NCI-H524 (cell line): ENCODE measurements around the gene KCNH6.

Experiments
- DNase-seq, 2 experiments: peaks; one replicate each; lab custom pipeline; 2025; lab: John Stamatoyannopoulos, UW

The KCNH6 gene, protein sequence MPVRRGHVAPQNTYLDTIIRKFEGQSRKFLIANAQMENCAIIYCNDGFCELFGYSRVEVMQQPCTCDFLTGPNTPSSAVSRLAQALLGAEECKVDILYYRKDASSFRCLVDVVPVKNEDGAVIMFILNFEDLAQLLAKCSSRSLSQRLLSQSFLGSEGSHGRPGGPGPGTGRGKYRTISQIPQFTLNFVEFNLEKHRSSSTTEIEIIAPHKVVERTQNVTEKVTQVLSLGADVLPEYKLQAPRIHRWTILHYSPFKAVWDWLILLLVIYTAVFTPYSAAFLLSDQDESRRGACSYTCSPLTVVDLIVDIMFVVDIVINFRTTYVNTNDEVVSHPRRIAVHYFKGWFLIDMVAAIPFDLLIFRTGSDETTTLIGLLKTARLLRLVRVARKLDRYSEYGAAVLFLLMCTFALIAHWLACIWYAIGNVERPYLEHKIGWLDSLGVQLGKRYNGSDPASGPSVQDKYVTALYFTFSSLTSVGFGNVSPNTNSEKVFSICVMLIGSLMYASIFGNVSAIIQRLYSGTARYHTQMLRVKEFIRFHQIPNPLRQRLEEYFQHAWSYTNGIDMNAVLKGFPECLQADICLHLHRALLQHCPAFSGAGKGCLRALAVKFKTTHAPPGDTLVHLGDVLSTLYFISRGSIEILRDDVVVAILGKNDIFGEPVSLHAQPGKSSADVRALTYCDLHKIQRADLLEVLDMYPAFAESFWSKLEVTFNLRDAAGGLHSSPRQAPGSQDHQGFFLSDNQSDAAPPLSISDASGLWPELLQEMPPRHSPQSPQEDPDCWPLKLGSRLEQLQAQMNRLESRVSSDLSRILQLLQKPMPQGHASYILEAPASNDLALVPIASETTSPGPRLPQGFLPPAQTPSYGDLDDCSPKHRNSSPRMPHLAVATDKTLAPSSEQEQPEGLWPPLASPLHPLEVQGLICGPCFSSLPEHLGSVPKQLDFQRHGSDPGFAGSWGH

DNA sequence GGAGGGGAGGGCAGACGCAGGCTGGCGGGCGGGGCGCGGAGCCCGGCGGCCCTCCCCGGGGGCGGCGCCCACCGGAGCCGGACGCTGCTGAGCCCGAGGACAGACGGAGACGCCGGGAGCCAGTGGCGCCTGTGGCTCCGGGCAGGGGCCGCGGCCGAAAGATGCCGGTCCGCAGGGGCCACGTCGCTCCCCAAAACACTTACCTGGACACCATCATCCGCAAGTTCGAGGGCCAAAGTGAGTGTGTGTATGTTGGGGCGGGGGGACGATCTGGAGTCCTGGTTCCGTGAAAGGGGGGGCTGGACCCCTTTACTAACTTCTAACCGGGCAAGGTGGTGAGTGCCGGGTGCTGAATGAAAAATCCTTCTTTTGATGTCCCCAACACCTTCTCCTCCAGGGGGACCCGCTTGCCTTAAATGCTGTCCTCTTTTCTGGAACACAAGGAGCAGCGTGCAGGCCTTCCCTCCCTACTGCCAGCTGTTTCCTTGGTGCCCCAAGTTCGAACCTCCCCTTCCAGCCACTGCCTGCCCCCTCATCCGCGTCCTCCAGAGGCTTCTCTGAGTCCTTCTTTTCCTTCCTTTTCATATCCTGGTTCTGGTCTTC lies at the start of gene KCNH6:
Gene KCNH6, plus strand, starts transcription at position 106 of the 603 bp plus-strand sequence. Its CDS starts 56 bp downstream, at position 162.
- peak in 1 of 2 experiments; percentile 36 for DNase-seq

DNA sequence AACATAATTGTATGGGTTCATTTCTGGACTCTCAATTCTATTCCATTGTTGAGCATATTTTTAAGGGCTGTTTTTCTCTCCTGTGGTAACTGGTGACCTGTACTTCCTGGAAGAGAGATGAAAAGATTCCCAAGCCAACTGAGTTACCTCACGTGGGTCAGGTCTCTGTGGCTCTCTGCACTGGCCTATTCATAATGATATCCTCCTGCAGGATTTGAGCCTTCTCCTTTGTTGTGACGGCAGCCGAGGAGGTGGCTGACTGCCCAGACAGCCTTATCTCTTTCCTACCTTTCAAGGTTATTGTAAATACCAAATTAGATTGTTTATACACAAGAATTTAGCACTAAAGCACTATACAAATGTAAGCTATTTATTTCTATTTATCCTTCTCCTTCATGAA lies 49.0 kb upstream of the KCNH6 start:
- no peak for DNase-seq

DNA sequence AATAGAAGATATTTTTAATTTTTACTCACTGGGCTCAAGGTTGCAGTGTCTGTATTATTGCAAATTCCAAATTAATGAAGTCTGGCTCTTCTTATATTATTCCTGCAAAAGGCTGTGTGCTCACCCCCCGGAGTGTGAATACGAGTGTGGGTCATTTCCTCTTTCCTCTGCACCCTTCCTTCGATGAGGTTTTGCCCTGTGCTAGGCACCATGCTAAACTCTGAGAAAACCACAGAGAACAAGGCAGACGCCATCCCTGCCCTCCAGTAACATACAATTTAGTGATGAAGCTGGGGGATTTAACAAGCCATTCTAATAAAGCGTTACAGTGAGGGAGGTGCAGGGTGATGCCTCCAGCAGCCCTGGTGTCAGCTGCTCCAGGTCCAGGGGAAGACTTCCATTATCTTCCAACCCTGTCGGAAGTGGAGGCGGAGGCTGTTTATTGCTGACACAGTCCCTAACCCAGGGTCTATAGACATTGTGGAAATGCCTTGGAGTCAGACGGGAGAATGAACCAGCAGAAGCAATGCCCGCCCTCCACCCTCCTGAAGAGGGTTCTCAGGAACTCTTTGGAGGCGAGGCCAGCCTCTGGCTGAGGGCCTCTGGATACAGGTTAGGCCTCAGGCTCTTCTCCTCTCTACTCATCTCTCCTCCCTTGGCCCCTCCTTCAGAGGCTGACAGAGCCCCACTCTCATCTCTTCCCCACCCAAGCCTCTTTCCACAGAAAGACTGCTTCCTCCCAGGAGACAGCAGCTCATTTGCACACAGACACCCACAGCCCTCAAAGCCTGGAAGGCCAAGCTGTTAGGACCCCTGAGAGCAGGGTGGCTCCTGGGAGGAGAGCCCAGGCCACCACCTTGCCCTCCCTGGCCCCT lies 48.3 kb upstream of the KCNH6 start:
- DNase-seq = no peak

DNA sequence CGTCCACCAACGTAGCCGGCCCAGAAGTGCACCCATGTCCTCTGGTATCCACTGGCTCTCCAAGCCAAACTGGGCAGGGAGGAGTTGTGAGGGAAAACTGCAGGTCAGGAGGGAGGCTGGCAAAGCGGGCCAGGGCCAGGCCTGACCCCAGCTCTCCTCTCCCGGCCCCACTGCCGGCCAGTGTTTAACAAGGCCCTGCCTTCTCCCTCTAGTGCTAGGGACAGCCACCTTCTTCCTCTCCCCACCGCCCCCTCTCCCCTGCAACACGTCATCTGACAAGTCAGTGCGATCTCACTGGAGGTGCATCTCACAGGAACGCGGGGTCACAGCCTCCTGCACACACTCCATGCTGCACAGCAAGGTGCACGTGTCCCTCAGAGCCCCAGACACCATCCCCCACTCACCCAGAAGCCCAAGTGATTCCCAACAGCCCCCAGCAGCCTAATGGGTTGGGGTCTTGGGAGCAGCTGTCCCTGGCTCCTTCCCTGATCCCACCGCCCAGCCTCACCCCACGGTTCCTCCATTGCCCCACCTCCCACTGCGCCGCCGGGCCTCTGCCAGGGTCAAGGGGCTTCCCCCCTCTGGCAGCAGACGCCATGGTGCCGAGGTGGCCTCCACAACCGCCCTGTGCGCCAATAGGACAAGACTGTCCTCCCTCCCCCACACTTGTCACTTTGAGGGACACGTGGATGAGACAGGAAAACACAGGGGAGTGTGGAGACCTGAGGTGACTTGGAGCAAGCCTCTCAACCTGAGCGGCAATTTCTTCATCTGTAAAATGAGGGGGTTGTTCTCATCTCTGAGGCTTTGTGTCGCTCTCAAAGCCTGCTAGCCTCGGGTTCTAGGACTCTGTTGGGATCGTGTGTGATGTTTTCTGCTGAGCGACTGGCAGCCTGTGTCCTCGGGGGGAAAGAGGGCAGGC lies 47.4 kb upstream of the KCNH6 start:
- no peak for DNase-seq

DNA sequence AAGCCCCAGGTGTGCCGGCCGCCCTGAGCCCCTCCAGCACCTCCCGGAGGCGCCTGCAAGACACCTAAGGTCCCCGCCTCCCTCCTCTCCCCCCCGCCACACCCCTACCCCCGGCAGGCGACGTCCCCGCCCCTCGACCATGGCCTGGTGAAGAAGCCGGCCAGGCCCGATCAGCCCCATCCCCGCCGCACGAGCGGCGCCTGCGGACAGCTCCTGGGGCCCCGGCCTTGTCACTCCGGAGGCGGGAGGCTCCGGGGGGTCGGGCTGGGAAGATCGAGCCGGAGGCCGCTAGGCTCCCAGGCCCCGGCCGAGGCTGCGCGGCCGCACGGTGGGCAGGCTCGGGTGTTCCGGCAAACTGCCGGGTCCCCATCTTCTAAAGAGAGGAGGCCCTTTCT lies 46.7 kb upstream of the KCNH6 start:
- peak; percentile 24 to 36 for DNase-seq

DNA sequence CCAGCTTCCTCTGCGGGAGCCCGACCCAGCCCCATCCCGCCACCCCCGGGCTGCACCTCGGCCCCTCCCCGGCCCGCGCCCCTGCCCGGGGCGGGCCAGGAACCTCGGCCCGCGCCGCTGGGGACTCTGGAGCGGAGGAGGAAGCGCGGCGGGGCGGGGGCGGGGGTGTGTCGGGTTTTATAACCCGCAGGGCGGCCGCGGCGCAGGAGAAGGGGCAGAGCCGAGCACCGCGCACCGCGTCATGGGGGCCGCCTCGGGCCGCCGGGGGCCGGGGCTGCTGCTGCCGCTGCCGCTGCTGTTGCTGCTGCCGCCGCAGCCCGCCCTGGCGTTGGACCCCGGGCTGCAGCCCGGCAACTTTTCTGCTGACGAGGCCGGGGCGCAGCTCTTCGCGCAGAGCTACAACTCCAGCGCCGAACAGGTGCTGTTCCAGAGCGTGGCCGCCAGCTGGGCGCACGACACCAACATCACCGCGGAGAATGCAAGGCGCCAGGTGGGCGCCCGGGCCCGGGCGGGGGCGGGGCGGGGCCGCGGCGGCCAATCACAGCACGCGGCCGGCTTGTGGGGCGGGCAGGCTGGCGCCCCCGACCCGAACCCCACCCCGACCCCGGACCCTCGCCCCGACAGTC lies 46.2 kb upstream of the KCNH6 start, which contains the start of gene ACE:
Gene ACE, plus strand, starts transcription at position 208 of the 626 bp plus-strand sequence. Its CDS starts 34 bp downstream, at position 242.
- peak; percentile 62 to 88 for DNase-seq

DNA sequence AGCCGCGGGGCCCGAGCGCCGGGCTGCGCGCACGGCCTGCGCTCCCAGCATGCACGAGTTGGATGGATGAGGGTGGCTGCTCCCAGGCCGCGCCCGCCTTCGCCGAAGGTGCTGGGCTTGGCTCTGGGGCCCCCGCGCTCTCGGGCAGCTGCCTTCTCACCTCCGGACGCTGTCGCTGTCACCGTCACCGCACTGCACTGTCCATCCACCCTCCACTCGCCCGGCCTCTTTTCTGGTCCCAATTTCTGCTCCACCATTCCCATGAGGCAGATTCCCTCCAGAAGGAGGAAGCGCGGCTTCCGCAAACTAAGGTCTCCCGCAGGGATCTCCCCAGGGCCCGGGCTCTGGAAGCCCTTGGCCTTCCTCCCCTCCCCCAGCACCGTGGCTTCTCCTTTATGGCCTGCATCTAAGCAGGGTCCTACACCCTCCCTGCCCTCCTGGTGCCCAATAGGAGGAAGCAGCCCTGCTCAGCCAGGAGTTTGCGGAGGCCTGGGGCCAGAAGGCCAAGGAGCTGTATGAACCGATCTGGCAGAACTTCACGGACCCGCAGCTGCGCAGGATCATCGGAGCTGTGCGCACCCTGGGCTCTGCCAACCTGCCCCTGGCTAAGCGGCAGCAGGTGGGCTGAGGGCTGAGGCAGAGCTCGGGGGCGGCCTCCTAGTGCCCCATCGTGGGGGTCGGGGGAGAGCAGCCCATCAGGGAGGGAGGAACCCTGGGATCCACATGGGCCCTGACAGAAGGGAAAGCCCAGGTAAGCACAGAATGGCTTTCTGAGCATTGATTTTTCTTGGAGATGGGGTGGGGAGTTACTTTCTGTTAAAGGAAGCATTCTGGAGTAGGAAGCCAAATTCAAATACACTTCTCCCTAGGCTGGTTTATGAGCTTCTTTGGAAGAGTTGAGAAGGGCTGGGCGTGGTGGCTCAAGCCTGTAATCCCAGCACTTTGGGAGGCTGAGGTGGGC lies 45.4 kb upstream of the KCNH6 start:
- DNase-seq = peak; percentile 38 to 61

DNA sequence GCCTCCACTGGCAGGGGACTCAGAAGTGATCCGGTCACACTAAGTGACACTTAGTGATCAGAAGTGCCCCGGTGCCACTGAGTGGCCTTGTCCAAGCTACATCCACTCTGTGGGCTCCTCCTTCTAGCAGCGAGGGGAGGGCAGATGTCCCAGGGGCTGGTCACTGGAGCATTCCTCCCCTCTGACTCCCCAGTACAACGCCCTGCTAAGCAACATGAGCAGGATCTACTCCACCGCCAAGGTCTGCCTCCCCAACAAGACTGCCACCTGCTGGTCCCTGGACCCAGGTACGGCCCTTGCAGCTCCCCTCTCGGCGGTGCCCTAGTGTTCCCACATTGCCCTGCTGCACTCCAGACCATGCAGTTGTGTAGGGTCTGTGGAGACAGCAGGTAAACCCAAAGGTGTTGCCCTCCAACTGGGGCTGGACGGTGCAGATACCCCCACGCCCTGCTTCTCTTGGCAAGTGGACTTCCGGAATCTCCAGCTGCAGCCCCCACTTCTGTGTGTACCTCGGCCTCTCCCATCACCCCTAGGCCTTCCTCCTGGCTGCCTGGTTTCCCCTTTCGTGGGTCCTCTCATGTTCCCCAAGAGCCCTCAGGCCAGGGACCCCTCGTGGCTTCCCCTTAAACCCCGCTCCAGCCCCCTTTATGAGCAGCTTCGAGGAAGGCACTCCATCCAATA lies 44.2 kb upstream of the KCNH6 start:
- peak; percentile 61 to 80 for DNase-seq

DNA sequence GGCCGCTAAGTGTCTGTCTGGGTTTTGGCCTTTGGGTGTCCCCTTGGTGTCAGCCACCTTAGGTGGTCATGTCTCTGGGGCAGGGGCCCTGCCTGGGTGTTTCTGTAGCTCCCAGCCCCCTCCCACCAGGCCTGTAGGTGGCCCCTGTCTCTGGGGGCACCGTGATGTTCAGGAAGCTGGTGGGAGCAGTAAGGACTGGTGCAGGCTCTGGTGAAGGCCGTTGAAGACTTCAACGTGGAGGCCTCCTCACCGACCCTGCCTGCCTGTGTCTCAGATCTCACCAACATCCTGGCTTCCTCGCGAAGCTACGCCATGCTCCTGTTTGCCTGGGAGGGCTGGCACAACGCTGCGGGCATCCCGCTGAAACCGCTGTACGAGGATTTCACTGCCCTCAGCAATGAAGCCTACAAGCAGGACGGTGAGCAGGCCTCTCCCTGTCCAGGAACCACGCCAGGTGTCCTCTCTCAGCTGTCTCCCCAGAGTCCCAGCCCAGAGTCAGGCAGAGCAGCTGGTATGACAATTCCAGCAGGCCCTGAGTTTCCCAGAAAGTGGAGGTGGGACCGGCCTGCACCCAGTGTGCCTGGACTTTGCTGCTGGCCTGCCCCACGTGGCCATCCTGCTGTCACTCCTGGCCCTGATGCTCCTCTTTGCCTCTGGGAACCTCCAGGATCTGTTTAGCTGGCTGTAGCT lies 43.5 kb upstream of the KCNH6 start:
- DNase-seq = peak; percentile 37 to 77

DNA sequence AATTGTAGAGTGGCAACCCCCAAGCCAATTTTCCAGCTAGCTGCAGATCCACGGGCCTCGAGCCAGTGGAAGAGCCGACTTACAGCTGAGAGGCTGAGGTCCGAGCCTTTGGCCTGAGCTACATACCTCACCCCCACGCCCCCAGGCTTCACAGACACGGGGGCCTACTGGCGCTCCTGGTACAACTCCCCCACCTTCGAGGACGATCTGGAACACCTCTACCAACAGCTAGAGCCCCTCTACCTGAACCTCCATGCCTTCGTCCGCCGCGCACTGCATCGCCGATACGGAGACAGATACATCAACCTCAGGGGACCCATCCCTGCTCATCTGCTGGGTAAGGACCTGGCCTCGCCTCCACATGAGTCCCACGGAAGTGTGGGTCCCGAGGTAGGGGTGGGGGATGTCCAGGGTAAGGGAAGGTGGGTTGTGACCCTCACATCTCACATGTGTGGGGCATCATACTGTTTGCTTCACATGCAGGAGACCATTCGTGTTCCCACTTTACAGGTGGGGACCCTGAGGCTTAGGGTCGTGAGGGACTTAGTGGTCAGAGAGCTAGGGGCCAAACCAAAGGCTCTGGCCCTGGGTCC lies 42.9 kb upstream of the KCNH6 start:
- no peak for DNase-seq

DNA sequence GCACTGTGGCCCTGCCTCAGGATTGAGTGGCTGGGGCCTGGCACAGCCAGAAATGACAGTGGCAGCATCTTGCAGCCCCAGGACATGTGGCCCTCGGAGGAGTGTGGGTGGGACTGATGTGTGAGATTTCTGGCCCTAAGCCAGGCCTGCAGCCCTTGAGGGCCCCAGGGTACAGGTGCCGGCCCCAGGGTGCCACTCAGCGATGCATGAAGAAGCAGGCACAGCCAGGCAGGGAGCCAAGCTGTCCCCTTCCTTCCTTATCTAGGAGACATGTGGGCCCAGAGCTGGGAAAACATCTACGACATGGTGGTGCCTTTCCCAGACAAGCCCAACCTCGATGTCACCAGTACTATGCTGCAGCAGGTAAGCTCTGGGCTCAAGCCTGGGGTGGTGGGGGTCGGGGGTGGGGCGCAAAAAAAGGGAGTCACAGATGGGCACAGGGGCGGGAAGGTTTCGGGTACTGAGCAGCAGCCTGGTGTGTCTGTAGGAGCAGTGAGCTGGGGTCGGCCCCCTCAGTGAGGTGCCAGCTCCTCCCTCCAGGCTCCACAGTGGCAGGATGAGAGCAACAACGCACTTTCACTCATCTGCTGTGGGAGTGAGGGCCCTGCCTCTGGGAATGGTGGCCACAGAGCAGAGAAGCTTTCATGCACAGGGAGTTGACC lies 42.2 kb upstream of the KCNH6 start:
- DNase-seq = peak; percentile 98 to 99

DNA sequence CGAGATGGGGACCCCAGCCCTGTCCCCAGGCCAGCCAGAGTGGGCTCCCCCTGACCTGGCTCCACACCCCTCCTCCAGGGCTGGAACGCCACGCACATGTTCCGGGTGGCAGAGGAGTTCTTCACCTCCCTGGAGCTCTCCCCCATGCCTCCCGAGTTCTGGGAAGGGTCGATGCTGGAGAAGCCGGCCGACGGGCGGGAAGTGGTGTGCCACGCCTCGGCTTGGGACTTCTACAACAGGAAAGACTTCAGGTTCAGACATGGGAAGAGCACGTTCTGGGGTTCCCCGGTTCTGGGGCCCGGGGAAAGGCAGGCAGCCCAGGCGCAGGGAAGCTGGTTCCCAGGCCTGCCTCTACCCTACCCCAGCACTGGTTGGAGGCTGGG lies 41.7 kb upstream of the KCNH6 start:
- DNase-seq = no peak

DNA sequence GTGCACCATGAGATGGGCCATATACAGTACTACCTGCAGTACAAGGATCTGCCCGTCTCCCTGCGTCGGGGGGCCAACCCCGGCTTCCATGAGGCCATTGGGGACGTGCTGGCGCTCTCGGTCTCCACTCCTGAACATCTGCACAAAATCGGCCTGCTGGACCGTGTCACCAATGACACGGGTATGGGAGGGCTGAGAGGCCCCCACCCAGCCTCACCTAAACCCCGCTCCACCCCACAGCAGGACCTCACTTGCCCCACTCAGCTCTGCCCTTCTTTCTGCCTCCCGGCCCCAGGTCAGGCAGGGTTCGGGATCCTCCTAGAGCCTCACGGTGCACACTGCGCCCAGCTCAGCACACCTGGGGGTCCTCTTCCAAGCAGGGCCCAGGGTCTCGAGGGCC lies 40.6 kb upstream of the KCNH6 start:
- no peak for DNase-seq

DNA sequence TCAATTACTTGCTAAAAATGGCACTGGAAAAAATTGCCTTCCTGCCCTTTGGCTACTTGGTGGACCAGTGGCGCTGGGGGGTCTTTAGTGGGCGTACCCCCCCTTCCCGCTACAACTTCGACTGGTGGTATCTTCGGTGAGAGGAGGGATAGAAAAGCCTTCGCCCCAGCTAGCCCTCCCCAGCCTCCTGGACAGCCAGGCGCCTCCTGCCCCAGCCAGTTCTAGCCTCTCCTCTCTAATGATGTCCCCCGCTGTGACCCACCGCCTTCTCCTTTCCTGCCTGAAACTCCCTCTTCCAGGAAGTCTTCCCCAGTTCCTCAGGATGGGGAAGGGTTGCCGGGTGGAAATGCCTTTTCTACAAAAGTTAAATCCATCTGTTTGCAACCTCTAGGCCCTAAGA lies 40.1 kb upstream of the KCNH6 start:
- no peak for DNase-seq

DNA sequence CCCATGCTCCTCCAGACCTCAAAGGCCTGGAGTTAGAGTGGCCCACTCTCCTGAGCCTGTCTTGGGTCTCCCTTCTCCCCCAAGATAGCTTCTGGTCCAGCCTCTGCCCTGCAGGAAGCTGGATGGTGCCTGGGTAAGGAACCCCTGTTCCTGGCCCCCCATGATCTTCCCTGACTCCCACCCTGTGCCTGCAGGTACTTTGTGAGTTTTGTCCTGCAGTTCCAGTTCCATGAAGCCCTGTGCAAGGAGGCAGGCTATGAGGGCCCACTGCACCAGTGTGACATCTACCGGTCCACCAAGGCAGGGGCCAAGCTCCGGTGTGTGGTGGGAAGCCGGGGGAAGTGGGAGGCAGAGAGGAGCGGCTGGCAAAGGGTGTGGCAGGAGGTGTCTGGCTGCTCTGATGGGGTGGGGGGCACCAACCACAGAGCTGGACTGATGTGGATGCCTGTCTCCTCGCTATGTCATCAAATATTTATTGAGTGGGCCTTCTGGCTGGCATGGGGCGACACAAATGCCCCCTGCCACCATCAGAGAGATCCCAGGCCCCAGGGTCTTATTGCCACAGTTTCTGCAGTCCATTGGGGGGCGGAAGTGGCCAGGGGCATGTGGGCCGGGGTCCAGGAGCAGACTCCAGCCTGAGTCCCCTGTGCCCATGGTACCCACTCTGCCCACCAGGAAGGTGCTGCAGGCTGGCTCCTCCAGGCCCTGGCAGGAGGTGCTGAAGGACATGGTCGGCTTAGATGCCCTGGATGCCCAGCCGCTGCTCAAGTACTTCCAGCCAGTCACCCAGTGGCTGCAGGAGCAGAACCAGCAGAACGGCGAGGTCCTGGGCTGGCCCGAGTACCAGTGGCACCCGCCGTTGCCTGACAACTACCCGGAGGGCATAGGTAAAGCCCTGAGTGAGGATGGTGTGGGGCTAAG lies 39.2 kb upstream of the KCNH6 start:
- DNase-seq = no peak
